Measurements from ENCODE around the gene SP3.

SP3 gene

GRCh38 chr2:173968551-173968950 is 3.4 kb upstream of the SP3 start:
- Histone ChIP-seq H3K9ac (ENCODE audit: low read length) (no peak overlapping the region), H3K27me3 (ENCODE audit: low read depth, low read length) (no peaks in the 10 kb centered on the region), H3K79me2 (ENCODE audit: low read length) (peaks cover 17% of the 10 kb centered on the region), H4K20me1 (ENCODE audit: insufficient read depth, low read length) (no peaks in the 10 kb centered on the region), H3K4me1 (ENCODE audit: low read length) (peaks cover 25% of the 10 kb centered on the region), H3K9me3 (ENCODE audit: insufficient read depth, low read length) (no peaks in the 10 kb centered on the region), H3K36me3 (replicated peaks; ENCODE audit: low read depth, low read length) (no peaks in the 10 kb centered on the region), H3K27ac (ENCODE audit: low read length) (no peak overlapping the region), H3K4me3 (ENCODE audit: low read length) (no peak overlapping the region), H3K4me2 (ENCODE audit: low read length) (no peak overlapping the region), H2AFZ (ENCODE audit: low read depth, low read length) (no peak overlapping the region)
- TF ChIP-seq EZH2phosphoT487 (IDR thresholded peaks at IDR 0.05; ENCODE audit: low read depth) (no peak), CTCF (IDR thresholded peaks at IDR 0.05; ENCODE audit: low read depth, low read length) (no peak)

DNA sequence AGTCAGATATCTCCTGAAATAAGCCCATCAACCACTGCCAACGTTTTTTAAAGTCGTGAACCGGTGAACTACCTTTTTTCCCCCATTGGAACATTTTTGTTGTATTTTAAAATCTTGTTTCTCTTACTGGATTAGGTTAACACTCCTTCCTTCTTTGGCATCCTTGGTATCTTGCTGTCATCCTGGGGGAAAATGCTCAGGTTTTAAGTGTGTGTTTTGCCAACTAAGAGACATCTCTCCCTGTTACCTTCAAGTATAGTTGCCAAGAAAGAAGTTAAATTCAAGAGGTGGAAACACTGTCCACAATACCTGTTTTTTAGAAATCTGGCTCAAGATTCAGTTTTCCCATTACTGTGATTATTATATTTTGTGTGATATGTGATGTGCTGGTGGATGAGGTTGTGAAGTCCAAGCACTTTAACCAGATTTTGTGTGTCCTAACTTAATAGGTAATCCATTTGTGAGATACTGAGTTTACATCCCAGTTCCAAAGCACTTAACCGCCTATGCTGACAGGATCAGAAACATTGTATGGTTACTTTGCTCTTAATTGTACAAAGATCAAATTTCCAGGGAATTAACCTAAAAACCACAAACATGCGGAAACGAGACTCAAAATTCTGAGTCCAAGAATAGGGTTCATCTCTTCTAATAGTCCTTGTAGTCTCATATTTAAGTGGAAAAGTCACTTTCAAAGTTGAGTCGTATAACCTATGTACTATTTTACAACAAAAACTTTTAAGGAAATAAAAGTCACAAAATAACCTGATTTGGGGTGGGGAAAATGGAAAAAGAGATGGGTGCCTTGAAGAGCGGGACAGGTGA is 1.3 kb upstream of the SP3 start:
- H3K36me3 ChIP-seq (replicated peaks; ENCODE audit: low read depth, low read length), result peaks cover 16% of the 10 kb centered on the region
- H2AFZ ChIP-seq (ENCODE audit: low read depth, low read length), result no peak overlapping the region
- peak overlapping the region; percentile 91 for H3K27ac ChIP-seq (ENCODE audit: low read length)
- peaks cover 38% of the 10 kb centered on the region for H3K79me2 ChIP-seq (ENCODE audit: low read length)
- peak overlapping the region; percentile 99 for H3K9ac ChIP-seq (ENCODE audit: low read length)
- TF ChIP-seq CTCF (IDR thresholded peaks at IDR 0.05; ENCODE audit: low read depth, low read length) (no peak), EZH2phosphoT487 (IDR thresholded peaks at IDR 0.05; ENCODE audit: low read depth) (no peak)
- peaks cover 12% of the 10 kb centered on the region; the same call in 1 of the 2 replicates for H4K20me1 ChIP-seq (ENCODE audit: insufficient read depth, low read length)
- H3K27me3 ChIP-seq (ENCODE audit: low read depth, low read length), result no peaks in the 10 kb centered on the region
- H3K4me1 ChIP-seq (ENCODE audit: low read length), result peaks cover 32% of the 10 kb centered on the region
- H3K9me3 ChIP-seq (ENCODE audit: insufficient read depth, low read length), result no peaks in the 10 kb centered on the region
- peak overlapping the region; percentile 97 for H3K4me2 ChIP-seq (ENCODE audit: low read length)
- peak overlapping the region; percentile 91 for H3K4me3 ChIP-seq (ENCODE audit: low read length)

GRCh38 chr2:173964565-173965371 is 405 bp downstream of the SP3 start:
- Histone ChIP-seq H3K79me2 (ENCODE audit: low read length) (peaks cover 55% of the 10 kb centered on the region), H3K9ac (ENCODE audit: low read length) (peak overlapping the region; percentile 99), H3K27me3 (ENCODE audit: low read depth, low read length) (no peaks in the 10 kb centered on the region), H4K20me1 (ENCODE audit: insufficient read depth, low read length) (peaks cover 27% of the 10 kb centered on the region), H3K4me3 (ENCODE audit: low read length) (peak overlapping the region; percentile 91), H3K4me2 (ENCODE audit: low read length) (peak overlapping the region; percentile 50), H3K27ac (ENCODE audit: low read length) (peak overlapping the region; percentile 91), H3K36me3 (replicated peaks; ENCODE audit: low read depth, low read length) (peaks cover 28% of the 10 kb centered on the region), H2AFZ (ENCODE audit: low read depth, low read length) (no peak overlapping the region), H3K4me1 (ENCODE audit: low read length) (peaks cover 26% of the 10 kb centered on the region), H3K9me3 (ENCODE audit: insufficient read depth, low read length) (no peaks in the 10 kb centered on the region)
- TF ChIP-seq EZH2phosphoT487 (IDR thresholded peaks at IDR 0.05; ENCODE audit: low read depth), result no peak
- no peak for TF ChIP-seq CTCF (IDR thresholded peaks at IDR 0.05; ENCODE audit: low read depth, low read length)
